Ishikawa (cell line): ENCODE measurements around the gene EXOC3L2.

ENCODE experiments used
- CEBPB ChIP-seq: IDR thresholded peaks from 2 replicates; pipeline ENCODE4 v1.6.1; 2012
- CREB1 ChIP-seq: IDR thresholded peaks from 2 replicates; pipeline ENCODE4 v1.6.1; 2012; ENCODE audit warnings: low read depth
- EGR1 ChIP-seq: IDR thresholded peaks from 2 replicates; pipeline ENCODE4 v1.6.1; 2012
- EP300 ChIP-seq: IDR thresholded peaks from 2 replicates; pipeline ENCODE4 v1.6.1; 2012; ENCODE audit warnings: borderline replicate concordance
- FOXM1 ChIP-seq: IDR thresholded peaks from 2 replicates; pipeline ENCODE4 v1.6.1; 2012; ENCODE audit warnings: low read depth, borderline replicate concordance
- NFIC ChIP-seq: IDR thresholded peaks from 2 replicates; pipeline ENCODE4 v1.6.1; 2012
- RAD21 ChIP-seq: IDR thresholded peaks from 2 replicates; pipeline ENCODE4 v1.6.1; 2012; ENCODE audit warnings: low read depth
- TAF1 ChIP-seq: IDR thresholded peaks from 2 replicates; pipeline ENCODE4 v1.6.1; 2012; ENCODE audit warnings: low read depth, mild to moderate bottlenecking
- TCF12 ChIP-seq: IDR thresholded peaks from 2 replicates; pipeline ENCODE4 v1.6.1; 2012; ENCODE audit warnings: low read depth
- TEAD4 ChIP-seq: IDR thresholded peaks from 2 replicates; pipeline ENCODE4 v1.6.1; 2012
- YY1 ChIP-seq: IDR thresholded peaks from 2 replicates; pipeline ENCODE4 v1.6.1; 2012; ENCODE audit warnings: low read depth
- ZBTB7A ChIP-seq: IDR thresholded peaks from 2 replicates; pipeline ENCODE4 v1.6.1; 2012; ENCODE audit warnings: low read depth
- TF ChIP-seq, protein P1 (sequence below): IDR thresholded peaks from 2 replicates; pipeline ENCODE4 v1.6.1; 2012
- TF ChIP-seq, protein P2 (sequence below): IDR thresholded peaks from 2 replicates; pipeline ENCODE4 v1.6.1; 2012
- TF ChIP-seq, protein P3 (sequence below): IDR thresholded peaks from 2 replicates; pipeline ENCODE4 v1.6.1; 2012; ENCODE audit warnings: low read depth, mild to moderate bottlenecking

EXOC3L2 gene

DNA sequence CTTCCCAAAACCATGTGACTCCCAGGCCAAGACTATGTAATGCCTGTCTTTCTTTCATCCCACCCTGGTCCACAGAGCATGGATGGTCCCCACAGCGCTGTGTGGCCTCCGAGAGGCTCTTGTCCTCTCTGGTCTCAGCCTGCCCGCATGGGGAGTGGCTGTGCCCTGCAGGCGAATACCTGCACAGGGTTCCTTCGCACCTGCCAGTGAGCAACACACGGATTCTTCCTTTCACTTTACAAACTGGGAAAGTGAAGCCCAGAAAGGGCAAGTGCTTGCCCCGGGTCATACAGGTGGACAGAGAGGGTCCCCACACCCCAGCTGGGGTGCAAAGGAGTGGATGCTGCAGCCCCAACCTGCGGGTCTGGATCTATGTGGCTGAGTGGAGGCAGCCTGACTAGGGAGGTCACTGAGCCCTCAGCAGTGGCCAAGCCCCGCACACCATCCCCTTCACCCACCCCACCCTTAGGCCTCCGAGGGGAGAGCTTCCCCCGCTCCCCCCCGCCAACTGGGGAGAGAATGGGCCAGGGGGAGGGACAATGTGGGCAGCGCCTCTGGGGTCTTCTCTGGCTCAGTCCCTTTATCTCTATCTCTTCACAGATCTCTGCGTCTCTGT lies 5.1 kb upstream of the EXOC3L2 start:
- TF ChIP-seq CEBPB = no peak
- no peak for TF ChIP-seq TCF12
- peak; percentile 31; the same call in 1 of the 2 replicates for TF ChIP-seq ZBTB7A
- TF ChIP-seq NFIC = no peak

DNA sequence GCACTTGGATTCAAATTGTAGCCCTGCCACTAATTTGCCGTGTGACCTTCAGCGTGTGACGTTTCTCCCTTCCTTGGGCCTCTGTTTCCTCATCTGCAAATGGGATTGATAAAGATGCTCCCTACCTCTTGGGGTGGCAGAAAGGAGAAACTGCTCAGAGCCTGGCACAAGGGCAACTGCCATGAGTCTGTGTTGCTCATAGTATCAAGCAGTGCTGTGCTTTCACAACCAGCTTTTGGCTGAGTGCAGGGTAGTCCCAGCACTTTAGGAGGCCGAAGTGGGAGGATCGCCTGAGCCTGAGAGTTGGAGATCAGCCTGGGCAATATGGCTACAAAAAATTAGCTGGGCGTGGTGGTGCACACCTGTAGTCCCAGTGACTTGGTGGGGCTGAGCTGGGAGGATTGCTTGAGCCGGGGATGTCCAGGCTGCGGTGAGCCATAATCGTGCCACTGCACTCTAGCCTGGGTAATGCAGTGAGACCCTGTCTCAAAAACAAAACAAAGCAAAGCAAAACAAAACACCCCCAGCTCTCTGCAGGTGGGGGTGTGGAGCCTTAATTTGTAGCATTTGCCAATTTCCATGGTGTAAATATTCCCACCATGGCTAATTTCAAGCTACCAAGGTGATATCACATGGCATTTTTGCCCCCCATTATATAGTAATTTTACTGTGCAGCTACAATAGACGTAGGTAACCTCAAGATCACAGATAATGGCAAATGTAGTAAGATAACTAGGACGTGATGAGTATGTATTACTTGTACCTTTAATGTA lies 4.2 kb upstream of the EXOC3L2 start:
- TF ChIP-seq FOXM1 (no peak), NFIC (no peak), YY1 (no peak)

DNA sequence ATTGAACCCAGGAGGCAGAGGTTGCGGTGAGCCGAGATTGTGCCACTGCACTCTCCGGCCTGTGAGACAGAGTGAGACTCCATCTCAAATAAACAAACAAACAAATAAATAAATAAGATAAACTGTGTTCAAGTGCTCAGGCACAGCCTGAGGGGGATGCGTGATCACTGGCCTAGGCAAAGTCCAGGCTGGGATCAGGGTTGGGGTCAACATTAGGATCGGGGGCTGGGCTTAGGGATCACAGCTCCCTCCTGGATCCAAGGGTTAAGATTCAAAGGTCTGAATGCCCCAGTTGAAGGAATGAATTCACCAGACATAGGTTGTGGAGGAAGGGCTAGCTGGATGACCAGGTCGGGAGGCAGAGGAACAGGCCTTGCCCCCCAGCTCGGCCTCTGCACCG lies 1.9 kb upstream of the EXOC3L2 start:
- TF ChIP-seq, protein P1, sequence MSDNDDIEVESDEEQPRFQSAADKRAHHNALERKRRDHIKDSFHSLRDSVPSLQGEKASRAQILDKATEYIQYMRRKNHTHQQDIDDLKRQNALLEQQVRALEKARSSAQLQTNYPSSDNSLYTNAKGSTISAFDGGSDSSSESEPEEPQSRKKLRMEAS = no peak
- TF ChIP-seq TCF12 (no peak), TEAD4 (no peak), YY1 (no peak), EGR1 (no peak), NFIC (no peak), RAD21 (no peak), TAF1 (no peak), EP300 (no peak), CEBPB (no peak), ZBTB7A (no peak), FOXM1 (no peak), CREB1 (no peak)
- TF ChIP-seq, protein P2, sequence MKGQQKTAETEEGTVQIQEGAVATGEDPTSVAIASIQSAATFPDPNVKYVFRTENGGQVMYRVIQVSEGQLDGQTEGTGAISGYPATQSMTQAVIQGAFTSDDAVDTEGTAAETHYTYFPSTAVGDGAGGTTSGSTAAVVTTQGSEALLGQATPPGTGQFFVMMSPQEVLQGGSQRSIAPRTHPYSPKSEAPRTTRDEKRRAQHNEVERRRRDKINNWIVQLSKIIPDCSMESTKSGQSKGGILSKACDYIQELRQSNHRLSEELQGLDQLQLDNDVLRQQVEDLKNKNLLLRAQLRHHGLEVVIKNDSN = no peak
- TF ChIP-seq, protein P3, sequence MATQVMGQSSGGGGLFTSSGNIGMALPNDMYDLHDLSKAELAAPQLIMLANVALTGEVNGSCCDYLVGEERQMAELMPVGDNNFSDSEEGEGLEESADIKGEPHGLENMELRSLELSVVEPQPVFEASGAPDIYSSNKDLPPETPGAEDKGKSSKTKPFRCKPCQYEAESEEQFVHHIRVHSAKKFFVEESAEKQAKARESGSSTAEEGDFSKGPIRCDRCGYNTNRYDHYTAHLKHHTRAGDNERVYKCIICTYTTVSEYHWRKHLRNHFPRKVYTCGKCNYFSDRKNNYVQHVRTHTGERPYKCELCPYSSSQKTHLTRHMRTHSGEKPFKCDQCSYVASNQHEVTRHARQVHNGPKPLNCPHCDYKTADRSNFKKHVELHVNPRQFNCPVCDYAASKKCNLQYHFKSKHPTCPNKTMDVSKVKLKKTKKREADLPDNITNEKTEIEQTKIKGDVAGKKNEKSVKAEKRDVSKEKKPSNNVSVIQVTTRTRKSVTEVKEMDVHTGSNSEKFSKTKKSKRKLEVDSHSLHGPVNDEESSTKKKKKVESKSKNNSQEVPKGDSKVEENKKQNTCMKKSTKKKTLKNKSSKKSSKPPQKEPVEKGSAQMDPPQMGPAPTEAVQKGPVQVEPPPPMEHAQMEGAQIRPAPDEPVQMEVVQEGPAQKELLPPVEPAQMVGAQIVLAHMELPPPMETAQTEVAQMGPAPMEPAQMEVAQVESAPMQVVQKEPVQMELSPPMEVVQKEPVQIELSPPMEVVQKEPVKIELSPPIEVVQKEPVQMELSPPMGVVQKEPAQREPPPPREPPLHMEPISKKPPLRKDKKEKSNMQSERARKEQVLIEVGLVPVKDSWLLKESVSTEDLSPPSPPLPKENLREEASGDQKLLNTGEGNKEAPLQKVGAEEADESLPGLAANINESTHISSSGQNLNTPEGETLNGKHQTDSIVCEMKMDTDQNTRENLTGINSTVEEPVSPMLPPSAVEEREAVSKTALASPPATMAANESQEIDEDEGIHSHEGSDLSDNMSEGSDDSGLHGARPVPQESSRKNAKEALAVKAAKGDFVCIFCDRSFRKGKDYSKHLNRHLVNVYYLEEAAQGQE = no peak

DNA sequence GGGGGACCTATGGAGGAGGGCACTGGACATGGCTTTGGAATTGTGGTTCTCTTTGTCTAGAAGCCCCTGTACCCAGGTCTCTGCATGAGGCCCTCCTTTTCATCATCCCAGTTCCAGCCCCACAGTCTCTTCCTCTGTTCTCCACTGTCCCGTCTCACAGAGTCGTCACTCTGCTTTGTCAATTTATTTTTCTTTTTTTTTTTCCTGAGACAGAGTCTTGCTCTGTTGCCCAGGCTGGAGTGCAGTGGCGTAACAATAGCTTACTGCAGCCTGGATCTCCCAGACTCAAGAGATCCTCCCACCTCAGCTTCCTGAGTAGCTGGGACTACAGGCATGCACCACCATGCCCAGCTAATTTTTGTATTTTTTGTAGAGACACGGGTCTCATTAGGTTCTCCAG lies 619 bp upstream of the EXOC3L2 start:
- no peak for TF ChIP-seq RAD21
- TF ChIP-seq, protein P1 = no peak
- no peak for TF ChIP-seq FOXM1
- TF ChIP-seq NFIC = no peak
- TF ChIP-seq, protein P3 = no peak
- no peak for TF ChIP-seq TEAD4
- TF ChIP-seq ZBTB7A = no peak
- TF ChIP-seq EP300 = no peak
- TF ChIP-seq, protein P2 = no peak
- TF ChIP-seq TCF12 = no peak
- no peak for TF ChIP-seq EGR1
- TF ChIP-seq CEBPB = no peak
- TF ChIP-seq TAF1 = no peak
- TF ChIP-seq CREB1 = no peak
- TF ChIP-seq YY1 = no peak

DNA sequence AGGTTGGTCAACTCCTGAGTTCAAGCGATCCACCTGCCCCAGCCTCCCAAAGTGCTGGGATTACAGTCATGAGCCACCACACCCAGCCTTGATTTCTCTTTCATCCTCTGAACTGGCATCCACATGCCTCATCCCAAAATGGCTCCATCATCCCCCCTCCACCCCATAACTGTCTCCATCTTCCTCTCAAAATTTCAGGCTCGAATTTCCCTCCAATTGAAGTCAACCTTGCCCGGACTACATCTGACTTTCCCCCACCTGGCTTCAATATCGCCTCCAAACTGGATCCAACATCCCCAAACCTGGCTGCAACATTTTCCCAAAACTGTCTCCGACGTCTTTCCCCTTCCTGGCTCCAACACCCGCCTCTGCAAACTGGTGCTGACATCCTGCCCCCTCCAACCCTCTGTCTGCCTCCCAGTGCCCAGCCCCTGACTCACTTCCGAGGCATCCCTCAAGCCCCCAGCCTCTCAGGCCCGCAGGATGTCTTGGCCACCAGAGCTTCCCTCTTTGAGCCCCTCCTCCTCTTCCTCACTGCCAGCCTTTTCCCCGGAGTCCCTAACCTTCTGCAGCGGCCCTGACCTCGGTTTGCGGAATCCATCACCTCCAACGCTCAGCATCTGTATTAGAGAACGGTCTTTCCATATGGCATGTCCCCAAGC lies 943 bp downstream of the EXOC3L2 start:
- no peak for TF ChIP-seq RAD21
- TF ChIP-seq, protein P2 = no peak
- TF ChIP-seq YY1 = no peak
- no peak for TF ChIP-seq EP300
- no peak for TF ChIP-seq FOXM1
- TF ChIP-seq, protein P1 = no peak
- TF ChIP-seq NFIC = no peak
- TF ChIP-seq TEAD4 = no peak
